K562 (cell line): ENCODE results near the gene OR2B2. TPM values are rescaled to one million over a fixed set of nuclear protein-coding genes. Genes with fewer than 3 reads are reported as not detected.

Experiments
- HLTF ChIP-seq: fragments of 450-650 bp; IDR thresholded peaks from 2 replicates; pipeline ENCODE4 v1.6.1; 2016
- HNRNPH1 ChIP-seq: fragments of 200-400 bp; formaldehyde crosslinking; optimal IDR thresholded peaks from 2 replicates; pipeline ENCODE3; 2017; ENCODE audit warnings: low read depth, mild to moderate bottlenecking, low read length, moderate library complexity
- NBN ChIP-seq: fragments of 450-650 bp; IDR thresholded peaks from 2 replicates; pipeline ENCODE4 v1.6.1; 2016; ENCODE audit warnings: low read depth, mild to moderate bottlenecking
- SMC3 ChIP-seq: conservative IDR thresholded peaks from 2 replicates; pipeline ENCODE4 v1.6.1; 2011; ENCODE audit warnings: low read depth, low read length, improper control_type of control experiment; ENCODE audit not compliant: insufficient read depth
- SRSF9 ChIP-seq: fragments of 200-400 bp; formaldehyde crosslinking; IDR thresholded peaks from 2 replicates; pipeline ENCODE4 v1.6.1; 2017; ENCODE audit warnings: low read depth, low read length, borderline replicate concordance
- ZNF717 ChIP-seq: fragments of 250-450 bp; sonication (Bioruptor Pico); IDR thresholded peaks from 2 replicates; pipeline ENCODE4 v1.5.0; 2021
- polyA plus RNA-seq, 8 experiments: library from polyadenylated mRNA; depleted of rRNA in 4 of 8; stranded (reverse) in 5 of 8; unstranded in 3 of 8; fragments of >200 nt; fragmentation: Nextera tagmentation in 2 of 8; fragmentation: Illumina TruSeq in 1 of 8; extraction: Ambion mirVana in 2 of 8; extraction: Trizol in 1 of 8; gene quantifications; 2 replicates each; pipeline versions ENCODE4 v1.2.1 to v1.2.3, GENCODE V29; 2011 to 2014; ENCODE audit warnings: inconsistent platforms in 1 of 8, missing spikeins in 1 of 8
- total RNA-seq, 7 experiments: library from RNA; depleted of rRNA in 6 of 7; stranded (reverse); fragments of >200 nt in 6 of 7; fragmentation: Illumina TruSeq in 2 of 7; extraction: Trizol in 2 of 7; gene quantifications; 2 replicates each; pipeline versions ENCODE4 v1.2.1 to v1.2.3, GENCODE V29; 2011 to 2021; ENCODE audit warnings: low replicate concordance in 1 of 7
- TF ChIP-seq, protein P1 (sequence below), 2 experiments: fragments of 450-650 bp in 1 of 2; sonication (generic) in 1 of 2; formaldehyde crosslinking in 1 of 2; IDR thresholded peaks; 2 replicates each; pipeline versions ENCODE4 v1.7.1 to v1.9.0; 2016 to 2022; ENCODE audit warnings: inconsistent platforms in 1 of 2, mild to moderate bottlenecking in 1 of 2, missing genetic modification reagents in 1 of 2
- TF ChIP-seq, protein P2 (sequence below): sonication (generic); formaldehyde crosslinking; IDR thresholded peaks from 2 replicates; pipeline ENCODE4 v1.4.0; 2020; ENCODE audit warnings: mild to moderate bottlenecking, missing genetic modification reagents
- TF ChIP-seq, protein P3 (sequence below): fragments of 450-650 bp; IDR thresholded peaks from 2 replicates; pipeline ENCODE4 v1.6.1; 2016; ENCODE audit warnings: mild to moderate bottlenecking

OR2B2 gene
- total and polyA plus RNA-seq, 9 of the 15 experiments (the other 6 are each of a cell fraction or from before 2014, with no cell fraction given) = 0.24 TPM; not detected in 8

DNA sequence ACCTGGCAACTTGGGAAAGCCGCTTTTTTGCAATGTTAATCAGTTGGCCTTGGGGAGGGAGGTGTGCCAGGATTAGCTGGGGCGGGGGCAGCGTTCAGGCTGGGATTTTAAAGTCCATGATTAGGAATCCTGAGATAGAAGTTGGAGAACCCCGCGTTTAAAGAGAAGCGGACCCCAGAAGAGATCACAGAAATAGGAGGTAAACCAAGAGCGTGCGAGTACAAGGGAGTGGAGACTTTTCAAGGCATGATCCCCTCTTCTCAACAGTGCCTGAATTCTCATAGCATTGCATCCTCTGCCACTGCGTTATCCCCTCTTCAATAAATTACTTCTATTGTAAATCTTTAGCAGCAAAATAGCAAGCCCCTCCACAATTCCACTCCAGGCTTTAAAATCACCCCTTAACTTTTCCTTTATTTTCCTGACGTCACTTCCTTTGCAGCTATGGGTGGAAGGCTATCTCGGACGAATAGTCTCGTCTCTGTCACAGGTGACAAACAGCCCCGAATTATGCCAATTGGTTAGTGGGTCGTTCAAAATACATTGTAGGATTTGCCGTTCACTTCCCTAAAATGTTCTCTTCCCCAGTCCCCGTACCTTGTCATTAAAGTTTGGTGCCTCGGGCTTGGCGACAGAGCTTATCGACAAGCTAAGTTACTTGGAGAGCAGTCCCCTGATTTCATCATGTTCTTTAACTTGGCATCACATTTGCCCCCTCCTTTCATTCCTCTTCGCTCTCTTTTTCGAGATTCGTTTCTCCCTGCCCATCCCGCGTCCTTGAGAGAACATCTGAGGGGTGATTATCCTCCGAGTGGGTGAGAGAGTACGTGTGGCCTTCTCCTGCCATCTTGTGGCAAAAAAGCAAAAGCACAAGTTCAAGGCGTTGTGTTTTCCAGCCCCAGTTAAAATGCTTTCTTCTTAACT lies 17.1 kb downstream of the OR2B2 start (continued):
- TF ChIP-seq, protein P1, sequence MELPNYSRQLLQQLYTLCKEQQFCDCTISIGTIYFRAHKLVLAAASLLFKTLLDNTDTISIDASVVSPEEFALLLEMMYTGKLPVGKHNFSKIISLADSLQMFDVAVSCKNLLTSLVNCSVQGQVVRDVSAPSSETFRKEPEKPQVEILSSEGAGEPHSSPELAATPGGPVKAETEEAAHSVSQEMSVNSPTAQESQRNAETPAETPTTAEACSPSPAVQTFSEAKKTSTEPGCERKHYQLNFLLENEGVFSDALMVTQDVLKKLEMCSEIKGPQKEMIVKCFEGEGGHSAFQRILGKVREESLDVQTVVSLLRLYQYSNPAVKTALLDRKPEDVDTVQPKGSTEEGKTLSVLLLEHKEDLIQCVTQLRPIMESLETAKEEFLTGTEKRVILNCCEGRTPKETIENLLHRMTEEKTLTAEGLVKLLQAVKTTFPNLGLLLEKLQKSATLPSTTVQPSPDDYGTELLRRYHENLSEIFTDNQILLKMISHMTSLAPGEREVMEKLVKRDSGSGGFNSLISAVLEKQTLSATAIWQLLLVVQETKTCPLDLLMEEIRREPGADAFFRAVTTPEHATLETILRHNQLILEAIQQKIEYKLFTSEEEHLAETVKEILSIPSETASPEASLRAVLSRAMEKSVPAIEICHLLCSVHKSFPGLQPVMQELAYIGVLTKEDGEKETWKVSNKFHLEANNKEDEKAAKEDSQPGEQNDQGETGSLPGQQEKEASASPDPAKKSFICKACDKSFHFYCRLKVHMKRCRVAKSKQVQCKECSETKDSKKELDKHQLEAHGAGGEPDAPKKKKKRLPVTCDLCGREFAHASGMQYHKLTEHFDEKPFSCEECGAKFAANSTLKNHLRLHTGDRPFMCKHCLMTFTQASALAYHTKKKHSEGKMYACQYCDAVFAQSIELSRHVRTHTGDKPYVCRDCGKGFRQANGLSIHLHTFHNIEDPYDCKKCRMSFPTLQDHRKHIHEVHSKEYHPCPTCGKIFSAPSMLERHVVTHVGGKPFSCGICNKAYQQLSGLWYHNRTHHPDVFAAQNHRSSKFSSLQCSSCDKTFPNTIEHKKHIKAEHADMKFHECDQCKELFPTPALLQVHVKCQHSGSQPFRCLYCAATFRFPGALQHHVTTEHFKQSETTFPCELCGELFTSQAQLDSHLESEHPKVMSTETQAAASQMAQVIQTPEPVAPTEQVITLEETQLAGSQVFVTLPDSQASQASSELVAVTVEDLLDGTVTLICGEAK (IDR thresholded peaks at IDR 0.05) = peak; percentile 73
- TF ChIP-seq, protein P1 (CRISPR knock-in tag; IDR thresholded peaks at IDR 0.05) = no peak
- TF ChIP-seq HNRNPH1 = no peak
- peak; percentile 46; the same call in 1 of the 2 replicates for TF ChIP-seq SMC3
- 0 out of 2 replicates have a peak, but pooled peaks have one; percentile 13 for TF ChIP-seq ZNF717 (CRISPR knock-in tag)
- 0 out of 2 replicates have a peak, but pooled peaks have one; percentile 13 for TF ChIP-seq HLTF
- TF ChIP-seq NBN = 0 out of 2 replicates have a peak, but pooled peaks have one; percentile 19
- TF ChIP-seq, protein P2, sequence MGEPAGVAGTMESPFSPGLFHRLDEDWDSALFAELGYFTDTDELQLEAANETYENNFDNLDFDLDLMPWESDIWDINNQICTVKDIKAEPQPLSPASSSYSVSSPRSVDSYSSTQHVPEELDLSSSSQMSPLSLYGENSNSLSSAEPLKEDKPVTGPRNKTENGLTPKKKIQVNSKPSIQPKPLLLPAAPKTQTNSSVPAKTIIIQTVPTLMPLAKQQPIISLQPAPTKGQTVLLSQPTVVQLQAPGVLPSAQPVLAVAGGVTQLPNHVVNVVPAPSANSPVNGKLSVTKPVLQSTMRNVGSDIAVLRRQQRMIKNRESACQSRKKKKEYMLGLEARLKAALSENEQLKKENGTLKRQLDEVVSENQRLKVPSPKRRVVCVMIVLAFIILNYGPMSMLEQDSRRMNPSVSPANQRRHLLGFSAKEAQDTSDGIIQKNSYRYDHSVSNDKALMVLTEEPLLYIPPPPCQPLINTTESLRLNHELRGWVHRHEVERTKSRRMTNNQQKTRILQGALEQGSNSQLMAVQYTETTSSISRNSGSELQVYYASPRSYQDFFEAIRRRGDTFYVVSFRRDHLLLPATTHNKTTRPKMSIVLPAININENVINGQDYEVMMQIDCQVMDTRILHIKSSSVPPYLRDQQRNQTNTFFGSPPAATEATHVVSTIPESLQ (CRISPR knock-in tag) = 0 out of 2 replicates have a peak, but pooled peaks have one; percentile 34
- TF ChIP-seq, protein P3, sequence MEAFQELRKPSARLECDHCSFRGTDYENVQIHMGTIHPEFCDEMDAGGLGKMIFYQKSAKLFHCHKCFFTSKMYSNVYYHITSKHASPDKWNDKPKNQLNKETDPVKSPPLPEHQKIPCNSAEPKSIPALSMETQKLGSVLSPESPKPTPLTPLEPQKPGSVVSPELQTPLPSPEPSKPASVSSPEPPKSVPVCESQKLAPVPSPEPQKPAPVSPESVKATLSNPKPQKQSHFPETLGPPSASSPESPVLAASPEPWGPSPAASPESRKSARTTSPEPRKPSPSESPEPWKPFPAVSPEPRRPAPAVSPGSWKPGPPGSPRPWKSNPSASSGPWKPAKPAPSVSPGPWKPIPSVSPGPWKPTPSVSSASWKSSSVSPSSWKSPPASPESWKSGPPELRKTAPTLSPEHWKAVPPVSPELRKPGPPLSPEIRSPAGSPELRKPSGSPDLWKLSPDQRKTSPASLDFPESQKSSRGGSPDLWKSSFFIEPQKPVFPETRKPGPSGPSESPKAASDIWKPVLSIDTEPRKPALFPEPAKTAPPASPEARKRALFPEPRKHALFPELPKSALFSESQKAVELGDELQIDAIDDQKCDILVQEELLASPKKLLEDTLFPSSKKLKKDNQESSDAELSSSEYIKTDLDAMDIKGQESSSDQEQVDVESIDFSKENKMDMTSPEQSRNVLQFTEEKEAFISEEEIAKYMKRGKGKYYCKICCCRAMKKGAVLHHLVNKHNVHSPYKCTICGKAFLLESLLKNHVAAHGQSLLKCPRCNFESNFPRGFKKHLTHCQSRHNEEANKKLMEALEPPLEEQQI = peak; percentile 10; the same call in 1 of the 2 replicates
- TF ChIP-seq SRSF9 = no peak
